Stimulated activated effector memory CD8-positive, alpha-beta T cell treated with anti-CD3 and anti-CD28 coated beads, Interleukin-12 subunit alpha, Interleukin-12 subunit beta, amount 100 ng/mL, for 72 hours (primary cell): ENCODE measurements around the gene CCDC192.
"Not testable (repeated sequence)": the region's sequence is repeated elsewhere in the genome, so short reads cannot be mapped to it uniquely, and the experiment has no call there.

ENCODE experiments used
- ATAC-seq: fragments of 150-1000 bp; cut with Tn5 transposase; 2 replicates; pipeline ENCODE4 v1.10.0; 2021
- DNase-seq, 2 donors: peaks; one replicate each; pipeline ENCODE4 v3.0.0; 2021 to 2022; ENCODE audit warnings: low spot score in 2 of 2
- H3K27ac Mint-ChIP-seq: one replicate; pipeline ENCODE4 v1.8.0; 2022; ENCODE audit warnings: mild to moderate bottlenecking, mixed read lengths
- H3K36me3 Mint-ChIP-seq: one replicate; pipeline ENCODE4 v1.8.0; 2022; ENCODE audit warnings: mild to moderate bottlenecking, mixed read lengths
- H3K4me1 Mint-ChIP-seq: one replicate; pipeline ENCODE4 v1.8.0; 2022; ENCODE audit warnings: mixed read lengths
- H3K4me3 Mint-ChIP-seq: one replicate; pipeline ENCODE4 v1.8.0; 2022; ENCODE audit warnings: mild to moderate bottlenecking, mixed read lengths
- H3K9me3 Mint-ChIP-seq: one replicate; pipeline ENCODE4 v1.8.0; 2022; ENCODE audit warnings: mixed read lengths

The CCDC192 gene

GRCh38 chr5:127685662-127686061, 17.5 kb upstream of the CCDC192 start:
- Mint-ChIP-seq H3K4me3 (no peak overlapping the region), H3K4me1 (no peaks in the 10 kb centered on the region), H3K9me3 (no peaks in the 10 kb centered on the region), H3K27ac (no peak overlapping the region), H3K36me3 (no peaks in the 10 kb centered on the region)
- no peak for ATAC-seq
- DNase-seq: no peak

GRCh38 chr5:127686424-127686823, 16.8 kb upstream of the CCDC192 start:
- no peaks in the 10 kb centered on the region for H3K9me3 Mint-ChIP-seq
- DNase-seq (no peak), ATAC-seq (no peak)
- H3K36me3 Mint-ChIP-seq: no peaks in the 10 kb centered on the region
- no peak overlapping the region for H3K4me3 Mint-ChIP-seq
- no peaks in the 10 kb centered on the region for H3K4me1 Mint-ChIP-seq
- no peak overlapping the region for H3K27ac Mint-ChIP-seq

- no peak for DNase-seq
- no peaks in the 10 kb centered on the region for H3K4me1 Mint-ChIP-seq
- H3K27ac Mint-ChIP-seq: no peak overlapping the region
- no peaks in the 10 kb centered on the region for H3K9me3 Mint-ChIP-seq
- H3K36me3 Mint-ChIP-seq: no peaks in the 10 kb centered on the region
- no peak overlapping the region for H3K4me3 Mint-ChIP-seq
- ATAC-seq: no peak
Observed at GRCh38 chr5:127694518-127695171, 8.5 kb upstream of the CCDC192 start.

GRCh38 chr5:127695346-127695745, 7.8 kb upstream of the CCDC192 start:
- ATAC-seq (no peak), DNase-seq (no peak)
- Mint-ChIP-seq H3K4me3 (no peak overlapping the region), H3K9me3 (no peaks in the 10 kb centered on the region), H3K36me3 (no peaks in the 10 kb centered on the region), H3K4me1 (no peaks in the 10 kb centered on the region), H3K27ac (no peak overlapping the region)

- H3K36me3 Mint-ChIP-seq: no peaks in the 10 kb centered on the region
- no peak overlapping the region for H3K4me3 Mint-ChIP-seq
- H3K27ac Mint-ChIP-seq: no peak overlapping the region
- DNase-seq (no peak), ATAC-seq (no peak)
- no peaks in the 10 kb centered on the region for H3K4me1 Mint-ChIP-seq
- H3K9me3 Mint-ChIP-seq: no peaks in the 10 kb centered on the region
Observed at GRCh38 chr5:127696683-127697082, 6.5 kb upstream of the CCDC192 start.

- Mint-ChIP-seq H3K27ac (no peak overlapping the region), H3K4me1 (no peaks in the 10 kb centered on the region), H3K36me3 (no peaks in the 10 kb centered on the region), H3K9me3 (no peaks in the 10 kb centered on the region), H3K4me3 (no peak overlapping the region)
- ATAC-seq (no peak), DNase-seq (no peak)
Observed at GRCh38 chr5:127697894-127698600, 5.1 kb upstream of the CCDC192 start.

- no peaks in the 10 kb centered on the region for H3K4me1 Mint-ChIP-seq
- H3K36me3 Mint-ChIP-seq: no peaks in the 10 kb centered on the region
- ATAC-seq (no peak), DNase-seq (no peak)
- no peak overlapping the region for H3K4me3 Mint-ChIP-seq
- H3K9me3 Mint-ChIP-seq: no peaks in the 10 kb centered on the region
- no peak overlapping the region for H3K27ac Mint-ChIP-seq
Observed at GRCh38 chr5:127699416-127699815, 3.8 kb upstream of the CCDC192 start.

GRCh38 chr5:127700237-127700766, 2.9 kb upstream of the CCDC192 start:
- DNase-seq (no peak), ATAC-seq (no peak)

GRCh38 chr5:127702434-127702833, 757 bp upstream of the CCDC192 start:
- H3K36me3 Mint-ChIP-seq: no peaks in the 10 kb centered on the region
- ATAC-seq: no peak
- no peak overlapping the region for H3K4me3 Mint-ChIP-seq

More at GRCh38 chr5:127700237-127700766, 2.9 kb upstream of the CCDC192 start:
- Mint-ChIP-seq H3K36me3 (no peaks in the 10 kb centered on the region), H3K27ac (no peak overlapping the region), H3K4me3 (no peak overlapping the region), H3K4me1 (no peaks in the 10 kb centered on the region), H3K9me3 (no peaks in the 10 kb centered on the region)

GRCh38 chr5:127705120-127705892, 2.1 kb downstream of the CCDC192 start:
- H3K27ac Mint-ChIP-seq: no peak overlapping the region
- ATAC-seq (peak; percentile 77), DNase-seq (no peak)
- H3K9me3 Mint-ChIP-seq: no peaks in the 10 kb centered on the region
- no peaks in the 10 kb centered on the region for H3K36me3 Mint-ChIP-seq
- H3K4me3 Mint-ChIP-seq: no peak overlapping the region
- H3K4me1 Mint-ChIP-seq: no peaks in the 10 kb centered on the region

More at GRCh38 chr5:127702434-127702833, 757 bp upstream of the CCDC192 start:
- no peak overlapping the region for H3K27ac Mint-ChIP-seq
- no peak for DNase-seq
- H3K9me3 Mint-ChIP-seq: no peaks in the 10 kb centered on the region
- no peaks in the 10 kb centered on the region for H3K4me1 Mint-ChIP-seq

GRCh38 chr5:127706691-127707090, 3.5 kb downstream of the CCDC192 start:
- H3K36me3 Mint-ChIP-seq: no peaks in the 10 kb centered on the region
- H3K27ac Mint-ChIP-seq: no peak overlapping the region
- ATAC-seq: no peak
- no peak overlapping the region for H3K4me3 Mint-ChIP-seq
- DNase-seq: no peak
- no peaks in the 10 kb centered on the region for H3K4me1 Mint-ChIP-seq
- H3K9me3 Mint-ChIP-seq: no peaks in the 10 kb centered on the region

- no peaks in the 10 kb centered on the region for H3K4me1 Mint-ChIP-seq
- DNase-seq: no peak
- H3K9me3 Mint-ChIP-seq: no peaks in the 10 kb centered on the region
- H3K27ac Mint-ChIP-seq: no peak overlapping the region
- no peaks in the 10 kb centered on the region for H3K36me3 Mint-ChIP-seq
- H3K4me3 Mint-ChIP-seq: no peak overlapping the region
- ATAC-seq: no peak
Observed at GRCh38 chr5:127707209-127707608, 4.0 kb downstream of the CCDC192 start.

- not testable (repeated sequence) for H3K9me3 Mint-ChIP-seq, DNase-seq, H3K4me1 Mint-ChIP-seq, H3K4me3 Mint-ChIP-seq, H3K36me3 Mint-ChIP-seq, H3K27ac Mint-ChIP-seq, ATAC-seq
Observed at GRCh38 chr5:127713083-127713482, 9.9 kb downstream of the CCDC192 start.

- H3K4me3 Mint-ChIP-seq: no peak overlapping the region
- no peaks in the 10 kb centered on the region for H3K36me3 Mint-ChIP-seq
- ATAC-seq (no peak), DNase-seq (no peak)
- no peaks in the 10 kb centered on the region for H3K4me1 Mint-ChIP-seq
- no peak overlapping the region for H3K27ac Mint-ChIP-seq
- H3K9me3 Mint-ChIP-seq: peaks cover 9% of the 10 kb centered on the region
Observed at GRCh38 chr5:127718181-127718580, 15.0 kb downstream of the CCDC192 start.

- Mint-ChIP-seq H3K27ac (no peak overlapping the region), H3K4me3 (no peak overlapping the region)
Observed at GRCh38 chr5:127723571-127723970, 20.4 kb downstream of the CCDC192 start.

More at GRCh38 chr5:127723571-127723970, 20.4 kb downstream of the CCDC192 start:
- no peak for DNase-seq
- Mint-ChIP-seq H3K9me3 (peaks cover 9% of the 10 kb centered on the region), H3K36me3 (no peaks in the 10 kb centered on the region), H3K4me1 (no peaks in the 10 kb centered on the region)
- no peak for ATAC-seq
